CD4-positive, alpha-beta memory T cell (primary cell): ENCODE measurements around the gene CTNNBL1. TPM values are rescaled to one million over a fixed set of nuclear protein-coding genes. Genes with fewer than 3 reads are reported as not detected.
A peak's percentile ranks its signal among the peaks of the same experiment; 100 is the strongest.

Source experiments
- CTCF ChIA-PET: fragments of 350-600 bp; sonication (Branson Sonifier 250); formaldehyde crosslinking; loops from one replicate; lab custom pipeline; 2021; ENCODE audit warnings: inconsistent platforms; ENCODE audit not compliant: partially characterized antibody; lab: Charles Lee
- POLR2A ChIA-PET: fragments of 350-600 bp; sonication (Branson Sonifier 250); formaldehyde crosslinking; loops from one replicate; lab custom pipeline; 2021; ENCODE audit not compliant: partially characterized antibody; lab: Charles Lee
- DNase-seq, 5 donors: peaks; one replicate each; pipeline versions ENCODE4 v3.0.0 to v3.0.0-alpha.2; 2020 to 2022; ENCODE audit warnings: mixed read lengths in 1 of 5
- H3K27ac ChIP-seq: one replicate; pipeline ENCODE4 v1.7.0; 2013; ENCODE audit warnings: low read depth, low read length
- H3K27me3 ChIP-seq: 2 replicates; pipeline ENCODE4 v1.7.0; 2013; ENCODE audit warnings: mild to moderate bottlenecking, low read length, moderate library complexity; ENCODE audit not compliant: insufficient read depth
- H3K36me3 ChIP-seq: 2 replicates; pipeline ENCODE4 v1.7.0; 2013; ENCODE audit warnings: mild to moderate bottlenecking, low read length, moderate library complexity; ENCODE audit not compliant: insufficient read depth
- H3K4me1 ChIP-seq: 2 replicates; pipeline ENCODE4 v1.7.0; 2013; ENCODE audit warnings: mild to moderate bottlenecking, low read length, moderate library complexity; ENCODE audit not compliant: insufficient read depth
- H3K4me3 ChIP-seq, 2 donors: one replicate each; pipeline ENCODE4 v1.7.0; 2013; ENCODE audit warnings: low read length in 2 of 2, mild to moderate bottlenecking in 1 of 2
- H3K9me3 ChIP-seq, 2 donors: one replicate each; pipeline ENCODE4 v1.7.0; 2013; ENCODE audit warnings: low read length in 2 of 2, control low read depth in 1 of 2; ENCODE audit not compliant: control insufficient read depth in 1 of 2
- H3K27ac Mint-ChIP-seq, 7 donors: one replicate each; pipeline ENCODE4 v1.8.0; 2020 to 2021; ENCODE audit warnings: mixed read lengths in 7 of 7, mild to moderate bottlenecking in 6 of 7, inconsistent platforms in 3 of 7, moderate library complexity in 3 of 7
- H3K27me3 Mint-ChIP-seq, 2 donors: one replicate each; pipeline ENCODE4 v1.8.0; 2020 to 2021; ENCODE audit warnings: mixed read lengths in 2 of 2
- H3K36me3 Mint-ChIP-seq, 2 donors: one replicate each; pipeline ENCODE4 v1.8.0; 2020 to 2021; ENCODE audit warnings: mixed read lengths in 2 of 2, inconsistent platforms in 1 of 2, mild to moderate bottlenecking in 1 of 2
- H3K4me1 Mint-ChIP-seq, 4 donors: one replicate each; pipeline ENCODE4 v1.8.0; 2020 to 2021; ENCODE audit warnings: mixed read lengths in 4 of 4, mild to moderate bottlenecking in 1 of 4
- H3K4me3 Mint-ChIP-seq, 8 donors: one replicate each; pipeline ENCODE4 v1.8.0; 2020 to 2021; ENCODE audit warnings: mixed read lengths in 8 of 8, mild to moderate bottlenecking in 7 of 8, moderate library complexity in 6 of 8, inconsistent platforms in 3 of 8
- H3K9me3 Mint-ChIP-seq, 8 donors: one replicate each; pipeline ENCODE4 v1.8.0; 2020 to 2021; ENCODE audit warnings: mixed read lengths in 8 of 8, mild to moderate bottlenecking in 5 of 8, inconsistent platforms in 3 of 8, moderate library complexity in 1 of 8
- intact Hi-C: fragments of 100-400 bp; cut with micrococcal nuclease; formaldehyde crosslinking; loops from one replicate; pipeline ENCODE4 v1.15.1; 2023
- polyA plus RNA-seq, 2 donors: library from polyadenylated mRNA; unstranded; fragments of 300-500 nt; fragmentation: Illumina TruSeq; gene quantifications; one replicate each; pipeline ENCODE4 v1.2.3, GENCODE V29; 2021
- total RNA-seq, 2 experiments: library from RNA; stranded (reverse); gene quantifications; one replicate each; pipeline ENCODE4 v1.2.3, GENCODE V29; 2021

CTNNBL1 gene
- total and polyA plus RNA-seq, 4 experiments from 2014 or later, result 41.5 to 104 (median 64.2) TPM

- Mint-ChIP-seq H3K36me3 (peaks cover 50 to 53% of the 10 kb centered on the region in 2 donors), H3K27me3 (no peaks in the 10 kb centered on the region), H3K4me1 (peaks cover 0 to 24% (median 20%) of the 10 kb centered on the region in 4 donors), H3K27ac (no peak overlapping the region), H3K4me3 (no peak overlapping the region), H3K9me3 (no peaks in the 10 kb centered on the region)
- intact Hi-C loops, result no loop called here
- Histone ChIP-seq H3K27me3 (no peaks in the 10 kb centered on the region), H3K9me3 (no peaks in the 10 kb centered on the region), H3K27ac (no peak overlapping the region), H3K4me3 (no peak overlapping the region), H3K36me3 (peaks cover 20% of the 10 kb centered on the region), H3K4me1 (no peaks in the 10 kb centered on the region)
- ChIA-PET POLR2A (no interaction called here), CTCF (no interaction called here)
- DNase-seq, result no peak
Observed at GRCh38 chr20:37742131-37742530, 48.3 kb downstream of the CTNNBL1 start.

- intact Hi-C loops, result no loop called here
- no peak for DNase-seq
- H3K27me3 Mint-ChIP-seq, result no peaks in the 10 kb centered on the region
- H3K4me3 Mint-ChIP-seq, result no peak overlapping the region
- H3K27ac ChIP-seq, result no peak overlapping the region
- H3K36me3 ChIP-seq, result peaks cover 20% of the 10 kb centered on the region
- POLR2A ChIA-PET, result interaction anchor here (0.6 kb wide), 1 partner anchor 23 kb away, joined by 3 read pairs; no protein-coding TSS in a partner anchor
- peaks cover 0 to 26% (median 21%) of the 10 kb centered on the region in 4 donors for H3K4me1 Mint-ChIP-seq
- CTCF ChIA-PET, result no interaction called here
- peaks cover 50 to 51% of the 10 kb centered on the region in 2 donors for H3K36me3 Mint-ChIP-seq
- H3K4me1 ChIP-seq, result no peaks in the 10 kb centered on the region
- no peaks in the 10 kb centered on the region for H3K27me3 ChIP-seq
- H3K27ac Mint-ChIP-seq, result peak overlapping the region in 4 of 7 donors; percentile 8 to 64 (median 34)
- H3K4me3 ChIP-seq, result no peak overlapping the region
- no peaks in the 10 kb centered on the region for H3K9me3 Mint-ChIP-seq
- H3K9me3 ChIP-seq, result no peaks in the 10 kb centered on the region
Observed at GRCh38 chr20:37744347-37744746, 50.5 kb downstream of the CTNNBL1 start.

GRCh38 chr20:37745553-37745952 lies 51.7 kb downstream of the CTNNBL1 start:
- peaks cover 20% of the 10 kb centered on the region for H3K36me3 ChIP-seq
- Mint-ChIP-seq H3K27ac (peak overlapping the region in 6 of 7 donors; percentile 13 to 85 (median 60)), H3K27me3 (no peaks in the 10 kb centered on the region), H3K4me1 (peaks cover 0 to 25% (median 20%) of the 10 kb centered on the region in 4 donors), H3K9me3 (no peaks in the 10 kb centered on the region), H3K36me3 (peaks cover 48 to 58% of the 10 kb centered on the region in 2 donors), H3K4me3 (peak overlapping the region in 2 of 8 donors; percentile 4 to 20)
- ChIA-PET POLR2A (no interaction called here), CTCF (no interaction called here)
- no peaks in the 10 kb centered on the region for H3K9me3 ChIP-seq
- H3K4me1 ChIP-seq, result no peaks in the 10 kb centered on the region
- H3K4me3 ChIP-seq, result no peak overlapping the region
- no peaks in the 10 kb centered on the region for H3K27me3 ChIP-seq
- intact Hi-C loops, result no loop called here
- peak in 4 of 5 donors; percentile 2 to 36 (median 6) for DNase-seq
- no peak overlapping the region for H3K27ac ChIP-seq

- no peak overlapping the region for H3K27ac ChIP-seq
- no peaks in the 10 kb centered on the region for H3K27me3 Mint-ChIP-seq
- H3K4me1 ChIP-seq, result no peaks in the 10 kb centered on the region
- peaks cover 50 to 64% of the 10 kb centered on the region in 2 donors for H3K36me3 Mint-ChIP-seq
- intact Hi-C loops, result no loop called here
- CTCF ChIA-PET, result no interaction called here
- H3K4me3 Mint-ChIP-seq, result no peak overlapping the region
- peaks cover 0 to 25% (median 19%) of the 10 kb centered on the region in 4 donors for H3K4me1 Mint-ChIP-seq
- no peaks in the 10 kb centered on the region for H3K9me3 Mint-ChIP-seq
- H3K27ac Mint-ChIP-seq, result peak overlapping the region in 2 of 7 donors; percentile 35 to 37
- H3K4me3 ChIP-seq, result no peak overlapping the region
- POLR2A ChIA-PET, result no interaction called here
- no peaks in the 10 kb centered on the region for H3K27me3 ChIP-seq
- no peaks in the 10 kb centered on the region for H3K9me3 ChIP-seq
- peaks cover 20% of the 10 kb centered on the region for H3K36me3 ChIP-seq
- DNase-seq, result no peak
Observed at GRCh38 chr20:37748015-37748414, 54.2 kb downstream of the CTNNBL1 start.

GRCh38 chr20:37749218-37749617 lies 55.4 kb downstream of the CTNNBL1 start:
- H3K36me3 Mint-ChIP-seq, result peaks cover 53 to 65% of the 10 kb centered on the region in 2 donors
- no peak overlapping the region for H3K27ac Mint-ChIP-seq
- no peaks in the 10 kb centered on the region for H3K27me3 ChIP-seq

GRCh38 chr20:37749620-37750403 lies 56.0 kb downstream of the CTNNBL1 start:
- CTCF ChIA-PET, result no interaction called here
- intact Hi-C loops, result no loop called here
- Mint-ChIP-seq H3K36me3 (peaks cover 53 to 62% of the 10 kb centered on the region in 2 donors), H3K4me1 (peaks cover 0 to 19% (median 11%) of the 10 kb centered on the region in 4 donors), H3K4me3 (no peak overlapping the region), H3K9me3 (no peaks in the 10 kb centered on the region), H3K27ac (no peak overlapping the region), H3K27me3 (no peaks in the 10 kb centered on the region)
- H3K27me3 ChIP-seq, result no peaks in the 10 kb centered on the region
- DNase-seq, result no peak
- no peaks in the 10 kb centered on the region for H3K9me3 ChIP-seq
- no peaks in the 10 kb centered on the region for H3K4me1 ChIP-seq
- H3K27ac ChIP-seq, result no peak overlapping the region
- POLR2A ChIA-PET, result no interaction called here
- no peak overlapping the region for H3K4me3 ChIP-seq
- peaks cover 20% of the 10 kb centered on the region for H3K36me3 ChIP-seq

More at GRCh38 chr20:37749218-37749617, 55.4 kb downstream of the CTNNBL1 start:
- H3K27ac ChIP-seq, result no peak overlapping the region
- no peak for DNase-seq
- H3K27me3 Mint-ChIP-seq, result no peaks in the 10 kb centered on the region
- H3K4me3 Mint-ChIP-seq, result no peak overlapping the region
- peaks cover 0 to 25% (median 17%) of the 10 kb centered on the region in 4 donors for H3K4me1 Mint-ChIP-seq
- no peaks in the 10 kb centered on the region for H3K9me3 Mint-ChIP-seq
- no peak overlapping the region for H3K4me3 ChIP-seq
- H3K9me3 ChIP-seq, result no peaks in the 10 kb centered on the region
- ChIA-PET POLR2A (no interaction called here), CTCF (no interaction called here)
- no peaks in the 10 kb centered on the region for H3K4me1 ChIP-seq
- intact Hi-C loops, result no loop called here
- peaks cover 20% of the 10 kb centered on the region for H3K36me3 ChIP-seq

- peaks cover 60 to 62% of the 10 kb centered on the region in 2 donors for H3K36me3 Mint-ChIP-seq
- Histone ChIP-seq H3K36me3 (no peaks in the 10 kb centered on the region), H3K27ac (no peak overlapping the region), H3K9me3 (no peaks in the 10 kb centered on the region), H3K4me3 (no peak overlapping the region), H3K4me1 (no peaks in the 10 kb centered on the region), H3K27me3 (no peaks in the 10 kb centered on the region)
- H3K9me3 Mint-ChIP-seq, result no peaks in the 10 kb centered on the region
- no peak overlapping the region for H3K27ac Mint-ChIP-seq
- H3K27me3 Mint-ChIP-seq, result no peaks in the 10 kb centered on the region
- CTCF ChIA-PET, result no interaction called here
- intact Hi-C loops, result no loop called here
- POLR2A ChIA-PET, result no interaction called here
- DNase-seq, result no peak
- H3K4me1 Mint-ChIP-seq, result peaks cover 0 to 5% (median 1%) of the 10 kb centered on the region in 4 donors
- no peak overlapping the region for H3K4me3 Mint-ChIP-seq
Observed at GRCh38 chr20:37755665-37756064, 61.8 kb downstream of the CTNNBL1 start.
